Kasumi-1 (cell line): ENCODE results near the gene PLEKHH1.

Experiments used
- DNase-seq, 2 experiments: peaks; one replicate each; lab custom pipeline; 2025; lab: John Stamatoyannopoulos, UW

Gene PLEKHH1

DNA sequence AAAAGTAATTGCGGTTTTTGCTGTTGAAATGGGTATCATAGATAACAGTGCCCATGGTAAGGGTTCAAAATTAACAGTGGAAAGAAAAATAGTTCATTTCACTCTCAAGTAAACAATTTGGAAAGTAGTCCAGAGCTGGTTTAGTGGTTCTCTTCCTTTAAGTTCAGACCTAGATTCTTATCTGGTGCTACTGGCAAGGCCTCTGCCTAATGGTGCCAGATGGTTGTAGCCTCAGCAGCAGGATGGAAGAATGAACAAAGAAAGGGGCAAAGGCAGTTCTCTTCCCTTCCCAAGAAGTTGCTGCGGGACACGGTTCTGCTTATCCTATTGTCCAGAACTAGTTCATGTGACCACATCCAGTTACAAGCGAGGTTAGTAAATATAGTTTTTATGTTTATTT is 97.1 kb downstream of the PLEKHH1 start:
- no peak for DNase-seq

DNA sequence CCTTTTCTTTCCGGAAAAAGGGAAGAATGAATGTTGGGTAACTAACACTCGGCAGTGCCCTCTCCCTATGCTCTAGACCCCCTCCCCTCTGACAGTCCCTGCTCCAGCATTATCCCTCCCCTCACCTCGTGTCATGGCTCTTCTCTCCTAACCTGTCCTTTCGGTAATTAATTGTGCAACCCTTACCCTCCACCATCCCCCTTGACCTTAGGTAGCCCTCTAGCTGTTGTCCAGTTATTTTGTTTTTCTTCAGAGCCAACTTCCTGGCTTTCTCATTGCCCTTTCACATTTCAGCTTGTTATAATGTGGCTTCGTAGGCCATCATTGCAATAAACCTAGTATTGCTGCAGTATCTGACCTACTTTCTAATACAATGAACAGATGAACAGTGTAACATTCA is 97.8 kb downstream of the PLEKHH1 start:
- DNase-seq = no peak

DNA sequence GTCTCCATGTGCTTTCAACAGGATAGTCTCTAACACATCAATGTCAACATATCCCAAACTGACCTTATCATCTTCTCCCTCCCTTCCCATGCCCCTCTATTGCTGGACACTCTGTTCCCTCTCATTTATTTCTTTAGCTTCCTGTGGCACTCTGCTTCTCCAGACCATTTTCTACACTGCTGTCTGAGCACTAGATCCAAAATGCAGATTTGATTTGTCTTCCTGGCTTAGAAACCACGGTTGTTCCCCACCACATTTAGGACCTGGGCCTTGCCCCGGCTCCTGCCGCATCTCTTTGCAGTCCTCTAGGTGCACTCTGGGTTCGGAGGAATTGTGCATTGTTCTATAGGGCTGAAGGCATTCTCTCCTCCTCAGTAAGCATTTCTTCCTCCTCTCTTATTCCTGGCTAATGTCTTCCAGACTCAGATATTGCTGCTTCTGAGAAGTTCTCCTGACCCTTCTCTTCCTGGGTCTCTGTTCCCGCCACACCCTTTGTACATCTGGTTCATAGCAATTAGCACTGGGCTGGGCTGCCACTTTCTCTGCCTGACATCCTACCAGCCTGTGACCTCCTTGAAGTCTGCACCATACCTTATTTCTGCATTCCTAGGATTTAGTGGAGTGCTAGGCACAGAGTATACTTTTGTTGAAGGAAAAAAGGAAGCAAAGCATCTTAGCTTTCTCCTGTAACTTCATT is 100.5 kb downstream of the PLEKHH1 start:
- DNase-seq = no peak

DNA sequence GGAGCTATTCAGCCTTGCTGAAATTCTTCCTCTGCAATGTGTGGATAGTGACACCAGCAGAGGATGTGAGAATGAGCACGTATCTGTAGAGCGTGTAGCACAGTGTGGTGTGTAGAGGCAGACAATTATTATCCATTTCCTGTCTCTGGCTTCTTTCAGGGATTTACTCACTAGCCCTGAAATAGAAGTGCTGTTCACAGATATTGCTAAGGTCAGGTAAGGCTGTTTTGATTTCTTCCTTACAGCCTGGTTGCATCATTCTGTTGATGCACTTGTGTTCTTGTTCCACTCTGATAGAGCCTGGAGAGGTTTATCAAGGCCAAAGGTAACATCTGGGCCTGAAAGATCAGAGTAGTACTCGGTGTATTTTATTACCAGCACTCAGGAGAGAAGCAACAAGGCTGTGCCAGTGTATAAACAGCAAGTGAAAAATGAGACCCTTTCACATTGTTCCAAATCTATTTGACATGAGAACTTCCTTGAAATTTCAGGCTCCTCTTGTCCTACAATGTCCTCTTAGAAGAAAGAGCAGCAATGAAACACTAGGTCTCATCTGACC is 103.3 kb downstream of the PLEKHH1 start:
- DNase-seq = no peak

DNA sequence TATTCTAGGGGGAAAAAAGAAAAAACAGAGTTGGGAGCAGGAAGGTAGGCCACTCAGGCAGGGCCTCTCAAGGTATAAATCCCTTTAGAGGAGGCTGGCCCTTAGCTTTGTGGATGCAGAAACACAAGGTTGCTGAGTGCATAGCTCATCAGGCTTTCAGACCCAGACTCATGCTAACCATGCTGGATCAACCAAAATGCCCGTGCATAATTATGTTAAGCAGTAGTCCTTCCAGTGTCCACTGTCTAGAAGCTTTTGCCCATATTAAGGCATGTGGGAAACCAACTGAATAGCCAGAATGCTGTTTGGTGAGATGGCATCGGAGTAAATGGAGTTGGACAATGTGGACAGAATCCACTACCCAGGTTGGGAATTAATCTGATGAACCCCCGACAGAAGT is 105.6 kb downstream of the PLEKHH1 start:
- DNase-seq = no peak
